HepG2 (cell line): ENCODE data around the gene RPL4. TPM values are rescaled to one million over a fixed set of nuclear protein-coding genes. Genes with fewer than 3 reads are reported as not detected.

Experiments
- ATAC-seq: fragments of 200-7000 bp; cut with Tn5 transposase; 3 replicates; pipeline ENCODE4 v1.9.1; 2020; ENCODE audit warnings: mild to moderate bottlenecking, moderate library complexity
- BruUV-seq: library from RNA; stranded (reverse); fragments of 400-500 nt; replicated peaks from 2 replicates; lab custom pipeline; 2021; lab: Mats Ljungman, UMichigan
- CTCF ChIA-PET: fragments of 300-600 bp; formaldehyde crosslinking; extraction: SDS; loops from one replicate; lab custom pipeline; 2021; ENCODE audit warnings: low total read pairs, inconsistent platforms, low intra/inter-chr PET ratio; lab: Yijun Ruan, JAX
- POLR2A ChIA-PET: fragments of 350-600 bp; sonication (Branson Sonifier 250); formaldehyde crosslinking; loops from one replicate; lab custom pipeline; 2020; ENCODE audit warnings: antibody characterized with exemption, inconsistent platforms; lab: Yijun Ruan, JAX
- DNase-seq: peaks from one replicate; pipeline ENCODE4 v3.0.0-alpha.2; 2015; ENCODE audit warnings: low spot score
- FAIRE-seq: peaks from 3 replicates; lab custom pipeline; 2011; peaks lifted over from hg19 to GRCh38; lab: Jason Lieb, UNC
- H2AFZ ChIP-seq: one replicate; pipeline ENCODE4 v1.6.1; 2011; ENCODE audit warnings: low read length, inconsistent platforms
- H3K27ac ChIP-seq: fragments of 300-600 bp; 3 replicates; pipeline ENCODE4 v1.8.0; 2011; ENCODE audit warnings: mixed run types, mild to moderate bottlenecking, mixed read lengths, low read length, inconsistent platforms; ENCODE audit not compliant: insufficient read depth; ENCODE audit errors: extremely low read length
- H3K27me3 ChIP-seq, 2 experiments: fragments of 200-600 bp in 1 of 2; 2 replicates in 1 of 2; 3 replicates in 1 of 2; pipeline versions ENCODE4 v1.6.0 to v1.8.0; 2011; ENCODE audit warnings: low read length in 2 of 2, mild to moderate bottlenecking in 2 of 2, moderate library complexity in 2 of 2, inconsistent platforms in 1 of 2; ENCODE audit not compliant: insufficient read depth in 2 of 2, control insufficient read depth in 1 of 2
- H3K36me3 ChIP-seq, 2 experiments: fragments of 200-600 bp in 1 of 2; replicated peaks in 1 of 2; 2 replicates in 1 of 2; 3 replicates in 1 of 2; pipeline versions ENCODE4 v1.5.1 to v1.8.0; 2011; ENCODE audit warnings: low read length in 2 of 2, inconsistent platforms in 1 of 2; ENCODE audit not compliant: insufficient read depth in 2 of 2, control insufficient read depth in 1 of 2
- H3K4me1 ChIP-seq: 2 replicates; pipeline ENCODE4 v1.5.1; 2012; ENCODE audit warnings: low read length, inconsistent platforms; ENCODE audit not compliant: insufficient read depth
- H3K4me2 ChIP-seq: 2 replicates; pipeline ENCODE4 v1.6.0; 2011; ENCODE audit warnings: low read depth, low read length, inconsistent platforms
- H3K4me3 ChIP-seq, 3 experiments: fragments of 200-600 bp in 1 of 3; sonication (generic), shearing (Covaris generic) in 1 of 3; replicated peaks in 1 of 3; 2 replicates each; pipeline ENCODE4 v1.5.1; 2011 to 2016; ENCODE audit warnings: low read length in 3 of 3, inconsistent platforms in 2 of 3, low read depth in 2 of 3, mild to moderate bottlenecking in 2 of 3, control low read depth in 1 of 3, mixed read lengths in 1 of 3; ENCODE audit not compliant: insufficient read depth in 1 of 3
- H3K79me2 ChIP-seq: one replicate; pipeline ENCODE4 v1.6.1; 2011; ENCODE audit warnings: low read length, inconsistent platforms; ENCODE audit not compliant: insufficient read depth
- H3K9ac ChIP-seq: 2 replicates; pipeline ENCODE4 v1.6.0; 2011; ENCODE audit warnings: mild to moderate bottlenecking, low read depth, low read length, inconsistent platforms; ENCODE audit not compliant: insufficient read depth
- H3K9me3 ChIP-seq: 2 replicates; pipeline ENCODE4 v1.5.1; 2012; ENCODE audit warnings: mild to moderate bottlenecking, low read length
- H4K20me1 ChIP-seq: 2 replicates; pipeline ENCODE4 v1.6.0; 2011; ENCODE audit warnings: inconsistent platforms, mild to moderate bottlenecking, low read length, moderate library complexity; ENCODE audit not compliant: insufficient read depth
- ADNP ChIP-seq: sonication (generic); formaldehyde crosslinking; IDR thresholded peaks from 2 replicates; pipeline ENCODE4 v1.4.0; 2020; ENCODE audit warnings: missing genetic modification reagents
- CBX5 ChIP-seq: sonication (generic); formaldehyde crosslinking; IDR thresholded peaks from 2 replicates; pipeline ENCODE4 v1.4.0; 2020; ENCODE audit warnings: missing genetic modification reagents, borderline replicate concordance
- CSRNP2 ChIP-seq: sonication (generic); formaldehyde crosslinking; conservative IDR thresholded peaks from 2 replicates; pipeline ENCODE4 v1.8.0; 2022; ENCODE audit warnings: low read depth, missing genetic modification reagents
- HDAC2 ChIP-seq: sonication (generic); formaldehyde crosslinking; IDR thresholded peaks from 2 replicates; pipeline ENCODE4 v1.4.0; 2020; ENCODE audit warnings: missing genetic modification reagents
- HNRNPH1 ChIP-seq: fragments of 200-400 bp; formaldehyde crosslinking; optimal IDR thresholded peaks from 2 replicates; pipeline ENCODE3; 2017; ENCODE audit warnings: mild to moderate bottlenecking, low read depth, low read length
- NR2C2 ChIP-seq: sonication (generic); formaldehyde crosslinking; IDR thresholded peaks from 2 replicates; pipeline ENCODE4 v1.4.0; 2020; ENCODE audit warnings: missing genetic modification reagents, mild to moderate bottlenecking, moderate library complexity, borderline replicate concordance
- RCOR2 ChIP-seq: IDR thresholded peaks from 2 replicates; pipeline ENCODE4 v1.6.1; 2016; ENCODE audit warnings: missing biosample characterization, missing genetic modification reagents
- REL ChIP-seq: sonication (generic); formaldehyde crosslinking; conservative IDR thresholded peaks from 2 replicates; pipeline ENCODE4 v1.8.0; 2022; ENCODE audit warnings: mild to moderate bottlenecking, missing genetic modification reagents, moderate library complexity
- SNAPC4 ChIP-seq: sonication (generic); formaldehyde crosslinking; IDR thresholded peaks from 2 replicates; pipeline ENCODE4 v1.4.0; 2020; ENCODE audit warnings: mild to moderate bottlenecking, missing genetic modification reagents
- TRIM24 ChIP-seq: sonication (generic); formaldehyde crosslinking; IDR thresholded peaks from 2 replicates; pipeline ENCODE4 v1.8.0; 2022; ENCODE audit warnings: mild to moderate bottlenecking, missing genetic modification reagents
- ZBTB25 ChIP-seq: IDR thresholded peaks from 2 replicates; pipeline ENCODE4 v1.6.1; 2018; ENCODE audit warnings: missing genetic modification reagents
- ZMYM4 ChIP-seq: sonication (generic); formaldehyde crosslinking; IDR thresholded peaks from 2 replicates; pipeline ENCODE4 v1.8.1; 2023; ENCODE audit warnings: mild to moderate bottlenecking, missing genetic modification reagents
- ZNF3 ChIP-seq: IDR thresholded peaks from 2 replicates; pipeline ENCODE4 v1.7.0; 2017; ENCODE audit warnings: inconsistent platforms
- ZNF512B ChIP-seq: sonication (generic); formaldehyde crosslinking; IDR thresholded peaks from 2 replicates; pipeline ENCODE4 v1.5.1; 2020; ENCODE audit warnings: missing genetic modification reagents, mild to moderate bottlenecking, borderline replicate concordance
- ZNF547 ChIP-seq: sonication (generic); formaldehyde crosslinking; IDR thresholded peaks from 2 replicates; pipeline ENCODE4 v1.5.1; 2020; ENCODE audit warnings: mild to moderate bottlenecking, missing genetic modification reagents
- WGBS: methylation state at CpG from one replicate; pipeline ENCODE4 v1.1.6; 2017; ENCODE audit warnings: low lambda C conversion rate; 5-methylcytosine and 5-hydroxymethylcytosine counted together
- in situ Hi-C: cut with HindIII; loops from 2 replicates; pipeline ENCODE4 v1.10.0; 2017; ENCODE audit warnings: low pct_unique_long_range_greater_than_20kb; ENCODE audit not compliant: extremely low pct_ligation_motif_present
- intact Hi-C: fragments of 100-400 bp; cut with micrococcal nuclease; formaldehyde crosslinking; loops from one replicate; pipeline ENCODE4 v1.10.0; 2022; ENCODE audit not compliant: unreplicated experiment
- polyA plus RNA-seq, 8 experiments: library from polyadenylated mRNA; depleted of rRNA in 3 of 8; stranded (reverse) in 7 of 8; unstranded in 1 of 8; fragments of >200 nt; fragmentation: Illumina TruSeq in 4 of 8; extraction: Trizol in 4 of 8; gene quantifications; 2 replicates each; pipeline versions ENCODE4 v1.2.1 to v1.2.3, GENCODE V29; 2011 to 2016; ENCODE audit warnings: low read depth in 4 of 8, missing spikeins in 1 of 8, mixed read lengths in 1 of 8; ENCODE audit not compliant: insufficient read depth in 1 of 8
- total RNA-seq, 5 experiments: library from RNA; depleted of rRNA; stranded (reverse); fragments of >200 nt; fragmentation: Illumina TruSeq; extraction: Trizol; gene quantifications; 2 replicates each; pipeline ENCODE4 v1.2.3, GENCODE V29; 2016; ENCODE audit warnings: low read depth in 1 of 5

Gene RPL4
- total and polyA plus RNA-seq, 2 of the 13 experiments (the other 11 are each of a cell fraction or from before 2014, with no cell fraction given), result 3,630 to 3,960 TPM

GRCh38 chr15:66474135-66474534 lies 30.5 kb downstream of the RPL4 start:
- in situ Hi-C loops (no loop called here), intact Hi-C loops (no loop called here)
- Histone ChIP-seq H3K27ac (no peak overlapping the region), H3K79me2 (no peaks in the 10 kb centered on the region), H3K4me1 (peaks cover 15% of the 10 kb centered on the region), H3K27me3 (no peaks in the 10 kb centered on the region), H4K20me1 (no peaks in the 10 kb centered on the region), H3K9ac (no peak overlapping the region), H3K4me3 (no peak overlapping the region), H3K4me2 (no peak overlapping the region), H3K9me3 (no peaks in the 10 kb centered on the region), H2AFZ (no peak overlapping the region), H3K36me3 (peaks cover 1 to 3% of the 10 kb centered on the region in 2 experiments; a peak in 1 of 5 replicates)
- POLR2A ChIA-PET, result no interaction called here
- FAIRE-seq (no peak), DNase-seq (no peak), ATAC-seq (no peak)
- WGBS, result 92% methylated on average over 2 of the region's 2 CpGs
- BruUV-seq, result no TSS peak
- CTCF ChIA-PET, result no interaction called here
- TF ChIP-seq ZMYM4 (CRISPR knock-in tag), result no peak
- no peak for TF ChIP-seq CBX5 (CRISPR knock-in tag)
- no peak for TF ChIP-seq REL
- TF ChIP-seq NR2C2 (CRISPR knock-in tag), result no peak
- no peak for TF ChIP-seq ZNF3 (CRISPR knock-in tag)
- TF ChIP-seq HDAC2 (CRISPR knock-in tag), result no peak
- TF ChIP-seq ADNP, result no peak
- no peak for TF ChIP-seq ZNF547 (CRISPR knock-in tag)
- no peak for TF ChIP-seq RCOR2 (CRISPR knock-in tag)
- TF ChIP-seq SNAPC4 (CRISPR knock-in tag), result no peak
- TF ChIP-seq HNRNPH1, result no peak
- TF ChIP-seq CSRNP2 (CRISPR knock-in tag), result no peak
- no peak for TF ChIP-seq TRIM24 (CRISPR knock-in tag)
- TF ChIP-seq ZNF512B, result no peak
- no peak for TF ChIP-seq ZBTB25 (CRISPR knock-in tag)
